BE2C (cell line): ENCODE data around the gene MSTO1.
"Not testable (repeated sequence)": the region's sequence is repeated elsewhere in the genome, so short reads cannot be mapped to it uniquely, and the experiment has no call there.

Experiments
- DNase-seq: peaks from one replicate; pipeline ENCODE4 v3.0.0-alpha.2; 2020
- H3K27me3 ChIP-seq: fragments of 250-450 bp; sonication (Bioruptor Pico); 2 replicates; pipeline ENCODE4 v1.5.1; 2020; ENCODE audit warnings: mild to moderate bottlenecking
- H3K36me3 ChIP-seq: fragments of 250-450 bp; sonication (Bioruptor Pico); 2 replicates; pipeline ENCODE4 v1.5.1; 2020; ENCODE audit warnings: mild to moderate bottlenecking
- H3K4me1 ChIP-seq: fragments of 250-450 bp; sonication (Bioruptor Pico); 2 replicates; pipeline ENCODE4 v1.5.1; 2020
- H3K4me3 ChIP-seq: 2 replicates; pipeline ENCODE4 v1.5.1; 2011; ENCODE audit warnings: low read depth, low read length
- H3K9me3 ChIP-seq: fragments of 250-450 bp; sonication (Bioruptor Pico); 2 replicates; pipeline ENCODE4 v1.5.1; 2020
- CTCF ChIP-seq: IDR thresholded peaks from 2 replicates; pipeline ENCODE4 v1.5.1; 2012; ENCODE audit warnings: mild to moderate bottlenecking, low read depth, low read length

The MSTO1 gene

GRCh38 chr1:155574077-155574476, 35.9 kb upstream of the MSTO1 start:
- TF ChIP-seq CTCF: no peak
- no peaks in the 10 kb centered on the region for H3K9me3 ChIP-seq

GRCh38 chr1:155575608-155576007, 34.4 kb upstream of the MSTO1 start:
- not testable (repeated sequence) for H3K4me1 ChIP-seq, H3K4me3 ChIP-seq, H3K27me3 ChIP-seq, H3K36me3 ChIP-seq, DNase-seq, H3K9me3 ChIP-seq

More at GRCh38 chr1:155574077-155574476, 35.9 kb upstream of the MSTO1 start:
- DNase-seq: no peak
- no peaks in the 10 kb centered on the region for H3K27me3 ChIP-seq
- no peak overlapping the region for H3K4me3 ChIP-seq
- peaks cover 10% of the 10 kb centered on the region for H3K36me3 ChIP-seq
- H3K4me1 ChIP-seq: no peaks in the 10 kb centered on the region

- H3K4me1 ChIP-seq, H3K27me3 ChIP-seq, H3K36me3 ChIP-seq, H3K9me3 ChIP-seq, DNase-seq, H3K4me3 ChIP-seq: not testable (repeated sequence)
Measured at GRCh38 chr1:155583846-155584245, 26.2 kb upstream of the MSTO1 start.

- not testable (repeated sequence) for DNase-seq, H3K4me3 ChIP-seq, H3K4me1 ChIP-seq, H3K36me3 ChIP-seq, H3K27me3 ChIP-seq, H3K9me3 ChIP-seq
Measured at GRCh38 chr1:155589282-155589681, 20.7 kb upstream of the MSTO1 start.

- H3K4me1 ChIP-seq, DNase-seq: not testable (repeated sequence)
Measured at GRCh38 chr1:155590516-155591247, 19.3 kb upstream of the MSTO1 start.

GRCh38 chr1:155591770-155592169, 18.2 kb upstream of the MSTO1 start:
- no peaks in the 10 kb centered on the region for H3K9me3 ChIP-seq
- no peak overlapping the region for H3K4me3 ChIP-seq
- no peaks in the 10 kb centered on the region for H3K36me3 ChIP-seq
- 0 out of 2 replicates have a peak, but pooled peaks cover 2% of the 10 kb centered on the region for H3K4me1 ChIP-seq
- no peaks in the 10 kb centered on the region for H3K27me3 ChIP-seq
- peak; percentile 36 for DNase-seq
- TF ChIP-seq CTCF: peak; percentile 63

More at GRCh38 chr1:155590516-155591247, 19.3 kb upstream of the MSTO1 start:
- H3K9me3 ChIP-seq, H3K27me3 ChIP-seq, H3K36me3 ChIP-seq, H3K4me3 ChIP-seq: not testable (repeated sequence)

- not testable (repeated sequence) for H3K9me3 ChIP-seq, H3K36me3 ChIP-seq, H3K27me3 ChIP-seq, H3K4me1 ChIP-seq, DNase-seq, H3K4me3 ChIP-seq
Measured at GRCh38 chr1:155595877-155596474, 14.0 kb upstream of the MSTO1 start.

- Histone ChIP-seq H3K27me3 (no peaks in the 10 kb centered on the region), H3K36me3 (no peaks in the 10 kb centered on the region), H3K9me3 (no peaks in the 10 kb centered on the region), H3K4me3 (no peak overlapping the region), H3K4me1 (peaks cover 9% of the 10 kb centered on the region)
- TF ChIP-seq CTCF: no peak
- no peak for DNase-seq
Measured at GRCh38 chr1:155596864-155597263, 13.2 kb upstream of the MSTO1 start.
